GM10266 (cell line): ENCODE measurements around the gene DCTN2.
"Not testable (repeated sequence)": the region's sequence is repeated elsewhere in the genome, so short reads cannot be mapped to it uniquely, and the experiment has no call there.

Source experiments
- DNase-seq: peaks from one replicate; pipeline ENCODE4 v3.0.0; 2012; ENCODE audit errors: extremely low spot score
- CTCF ChIP-seq: IDR thresholded peaks from 2 replicates; pipeline ENCODE4 v1.5.1; 2012; ENCODE audit warnings: mild to moderate bottlenecking, low read depth; ENCODE audit not compliant: control insufficient read depth, insufficient read depth; ENCODE audit errors: missing control alignments

DCTN2 gene

GRCh38 chr12:57511588-57512325 is 35.2 kb downstream of the DCTN2 start:
- no peak for DNase-seq
- TF ChIP-seq CTCF: no peak

DNA sequence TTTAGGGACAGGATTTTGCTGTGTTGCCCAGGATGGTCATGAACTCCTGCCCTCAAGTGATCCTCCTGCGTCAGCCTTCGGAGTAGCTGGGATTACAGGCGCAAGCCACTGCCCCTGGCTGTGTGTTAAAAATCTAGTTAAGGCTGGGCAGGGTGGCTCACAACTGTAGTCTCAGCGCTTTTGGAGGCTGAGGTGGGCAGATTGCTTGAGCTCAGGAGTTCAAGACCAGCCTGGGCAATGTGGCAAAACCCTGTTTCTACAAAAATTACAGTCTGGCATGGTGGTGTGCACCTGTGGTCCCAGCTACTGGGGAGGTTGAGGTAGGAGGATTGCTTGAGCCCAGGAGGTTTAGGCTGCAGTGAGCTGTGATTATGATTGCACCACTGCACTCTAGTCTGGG is 35.8 kb downstream of the DCTN2 start:
- TF ChIP-seq CTCF: no peak
- no peak for DNase-seq

GRCh38 chr12:57507796-57508195 is 39.2 kb downstream of the DCTN2 start:
- not testable (repeated sequence) for DNase-seq

- DNase-seq: not testable (repeated sequence)
Measured at GRCh38 chr12:57506541-57506940, 40.5 kb downstream of the DCTN2 start.

DNA sequence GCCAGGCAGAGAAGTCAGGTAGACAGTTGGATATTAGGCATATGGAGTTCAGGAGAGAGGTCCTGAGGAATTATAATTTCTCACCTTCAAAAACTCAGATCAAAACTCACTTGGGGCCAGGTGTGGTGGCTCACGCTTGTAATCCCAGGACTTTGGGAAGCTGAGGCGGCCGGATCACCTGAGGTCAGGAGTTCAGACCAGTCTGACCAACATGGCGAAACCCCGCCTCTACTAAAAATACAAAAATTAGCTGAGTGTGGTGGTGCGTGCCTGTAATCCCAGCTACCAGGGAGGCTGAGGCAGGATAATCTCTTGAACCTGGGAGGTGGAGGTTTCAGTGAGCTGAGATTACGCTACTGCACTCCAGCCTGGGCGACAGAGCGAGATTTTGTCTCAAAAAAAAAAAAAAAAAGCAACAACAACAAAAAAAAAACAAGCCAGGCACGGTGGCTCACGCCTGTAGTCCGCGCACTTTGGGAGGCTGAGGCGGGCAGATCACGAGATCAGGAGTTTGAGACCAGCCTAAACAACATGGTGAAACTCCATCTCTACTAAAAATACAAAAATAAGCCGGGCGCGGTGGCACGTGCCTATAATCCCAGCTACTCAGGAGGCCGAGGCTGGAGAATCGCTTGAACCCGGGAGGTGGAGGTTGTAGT is 44.6 kb downstream of the DCTN2 start:
- DNase-seq: not testable (repeated sequence)

- DNase-seq: no peak
- TF ChIP-seq CTCF: no peak
Measured at GRCh38 chr12:57500213-57500612, 46.8 kb downstream of the DCTN2 start.

DNA sequence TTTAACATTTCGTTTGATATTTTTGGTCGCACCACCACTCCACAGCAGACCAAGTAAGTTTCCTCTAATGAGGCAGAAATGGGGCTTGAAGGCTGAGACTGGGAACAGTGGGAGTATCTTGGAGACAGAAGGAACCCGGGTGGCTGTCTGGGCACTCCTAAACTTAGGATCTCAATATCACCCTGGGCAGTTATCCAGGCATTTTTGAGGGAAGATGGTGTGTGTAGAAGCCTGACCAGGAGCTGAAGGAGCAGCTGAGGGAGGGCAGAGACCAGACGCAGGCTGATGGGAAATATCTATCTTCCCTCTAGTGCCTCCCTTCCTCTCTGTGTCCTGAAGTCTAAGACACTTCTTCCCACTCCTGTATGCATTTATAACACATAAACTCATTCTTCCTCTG is 48.4 kb downstream of the DCTN2 start:
- TF ChIP-seq CTCF: no peak

GRCh38 chr12:57498132-57498502 is 48.9 kb downstream of the DCTN2 start:
- DNase-seq: no peak
- TF ChIP-seq CTCF: no peak

More for the DNA sequence above, 48.4 kb downstream of the DCTN2 start:
- no peak for DNase-seq

DNA sequence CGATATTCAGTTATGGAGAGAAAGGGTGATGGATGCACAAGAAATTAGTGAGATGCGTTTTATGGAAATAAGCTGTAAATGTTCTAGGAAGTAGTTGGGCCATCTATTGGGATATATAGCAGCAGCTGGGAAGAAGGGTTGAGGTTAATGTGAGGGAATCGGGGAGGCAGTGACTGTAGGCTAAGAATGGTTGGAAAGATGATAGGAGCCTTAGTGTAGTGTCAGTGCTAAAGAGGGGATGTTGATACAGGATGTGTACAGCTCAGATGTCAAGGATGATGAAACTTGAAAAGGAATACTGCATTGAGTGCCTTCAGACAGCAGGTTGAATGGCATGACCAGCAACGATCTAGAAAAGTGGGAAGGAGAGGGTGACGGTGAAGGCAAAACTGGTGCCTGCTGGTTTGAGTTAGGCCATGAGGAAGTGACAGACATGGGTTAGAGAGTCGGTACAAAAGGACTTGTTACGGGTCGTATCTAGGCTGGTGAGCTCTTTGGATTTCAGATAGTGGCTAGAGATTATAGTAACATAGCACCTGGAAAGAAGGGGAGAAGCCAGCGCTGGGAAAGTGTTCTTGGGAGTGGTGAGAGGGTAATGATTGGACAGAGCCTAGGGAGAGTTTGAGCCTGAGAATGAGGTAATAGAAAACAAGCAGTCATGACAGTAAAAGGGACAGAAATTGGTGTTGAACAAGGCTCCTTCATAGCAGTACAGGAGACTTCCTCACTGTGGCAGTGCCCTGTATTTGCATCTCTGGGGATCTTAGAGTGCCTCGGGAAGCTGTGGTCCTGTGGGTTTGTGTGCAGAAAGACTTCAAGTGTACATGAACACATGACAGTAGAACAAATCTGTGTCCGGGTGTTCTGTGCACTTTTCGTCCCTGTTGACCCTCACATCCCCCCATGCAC is 49.5 kb downstream of the DCTN2 start:
- no peak for TF ChIP-seq CTCF
- DNase-seq: no peak
